Endothelial cell of umbilical vein (primary cell): Measurements from ENCODE around the gene CAMP. TPM values are rescaled to one million over a fixed set of nuclear protein-coding genes. Genes with fewer than 3 reads are reported as not detected.

ENCODE experiments used
- BruUV-seq: library from RNA; stranded (reverse); fragments of 400-500 nt; replicated peaks from 2 replicates; lab custom pipeline; 2021; lab: Mats Ljungman, UMichigan
- CTCF ChIA-PET: fragments of 300-600, 350-600 bp; sonication (Branson Sonifier 250); formaldehyde crosslinking; loops from one replicate; lab custom pipeline; 2021; ENCODE audit warnings: antibody characterized with exemption, inconsistent platforms; lab: Charles Lee
- POLR2A ChIA-PET: fragments of 300-600, 350-600 bp; sonication (Branson Sonifier 250); formaldehyde crosslinking; loops from one replicate; lab custom pipeline; 2021; ENCODE audit warnings: antibody characterized with exemption, inconsistent platforms; lab: Charles Lee
- DNase-seq: peaks from one replicate; pipeline ENCODE4 v3.0.0-alpha.2; 2011; ENCODE audit warnings: low read depth, low spot score
- FAIRE-seq: peaks from 2 replicates; lab custom pipeline; 2011; peaks lifted over from hg19 to GRCh38; lab: Jason Lieb, UNC
- H2AFZ ChIP-seq: 2 replicates; pipeline ENCODE4 v1.6.0; 2012; ENCODE audit warnings: low read depth, low read length, control low read depth, inconsistent platforms
- H3K27ac ChIP-seq: 2 replicates; pipeline ENCODE4 v1.5.1; 2011; ENCODE audit warnings: low read depth, mild to moderate bottlenecking, control low read depth, low read length, moderate library complexity; ENCODE audit not compliant: insufficient read depth
- H3K27me3 ChIP-seq, 2 experiments: 2 replicates each; pipeline versions ENCODE4 v1.6.0 to v1.6.1; 2011; ENCODE audit warnings: low read length in 2 of 2, mixed read lengths in 1 of 2; ENCODE audit not compliant: control insufficient read depth in 2 of 2, insufficient read depth in 2 of 2
- H3K36me3 ChIP-seq, 2 experiments: 2 replicates in 1 of 2; 3 replicates in 1 of 2; pipeline ENCODE4 v1.5.1; 2011; ENCODE audit warnings: low read length in 2 of 2, mild to moderate bottlenecking in 1 of 2, moderate library complexity in 1 of 2; ENCODE audit not compliant: control insufficient read depth in 2 of 2, insufficient read depth in 2 of 2; ENCODE audit errors: extremely low read depth in 1 of 2
- H3K4me1 ChIP-seq: 3 replicates; pipeline ENCODE4 v1.5.1; 2011; ENCODE audit warnings: mild to moderate bottlenecking, low read length; ENCODE audit not compliant: control insufficient read depth, insufficient read depth; ENCODE audit errors: extremely low read depth
- H3K4me2 ChIP-seq: 2 replicates; pipeline ENCODE4 v1.6.1; 2011; ENCODE audit warnings: low read length, control low read depth, mixed read lengths; ENCODE audit not compliant: insufficient read depth
- H3K4me3 ChIP-seq, 3 experiments: fragments of 200-600 bp in 1 of 3; sonication (generic), shearing (Covaris generic) in 1 of 3; replicated peaks in 1 of 3; 2 replicates each; pipeline ENCODE4 v1.5.1; 2011 to 2016; ENCODE audit warnings: control low read depth in 3 of 3, low read length in 3 of 3, mild to moderate bottlenecking in 2 of 3, inconsistent platforms in 1 of 3, low read depth in 1 of 3, moderate library complexity in 1 of 3; ENCODE audit not compliant: insufficient read depth in 1 of 3
- H3K79me2 ChIP-seq: 2 replicates; pipeline ENCODE4 v1.6.0; 2012; ENCODE audit warnings: low read length, inconsistent platforms; ENCODE audit not compliant: control insufficient read depth, insufficient read depth
- H3K9ac ChIP-seq: replicated peaks from 2 replicates; pipeline ENCODE3; 2011; ENCODE audit warnings: low read length, control low read depth; ENCODE audit not compliant: insufficient read depth; ENCODE audit errors: extremely low read depth
- H3K9me1 ChIP-seq: replicated peaks from 3 replicates; pipeline ENCODE4 v1.6.0; 2011; ENCODE audit warnings: mild to moderate bottlenecking, low read length; ENCODE audit not compliant: control insufficient read depth, insufficient read depth; ENCODE audit errors: extremely low read depth
- H3K9me3 ChIP-seq: replicated peaks from 2 replicates; pipeline ENCODE4 v1.5.1; 2012; ENCODE audit warnings: low read length, inconsistent platforms; ENCODE audit not compliant: control insufficient read depth, insufficient read depth
- H4K20me1 ChIP-seq: replicated peaks from 2 replicates; pipeline ENCODE3; 2011; ENCODE audit warnings: mild to moderate bottlenecking, low read length; ENCODE audit not compliant: control insufficient read depth, insufficient read depth; ENCODE audit errors: extremely low read depth
- CTCF ChIP-seq, 2 donors: IDR thresholded peaks; 1 replicate in 1 of 2; 2 replicates in 1 of 2; pipeline ENCODE4 v1.5.1; 2011; ENCODE audit warnings: low read length in 2 of 2, mild to moderate bottlenecking in 2 of 2, moderate library complexity in 2 of 2, control low read depth in 1 of 2, inconsistent platforms in 1 of 2, low read depth in 1 of 2; ENCODE audit not compliant: insufficient read depth in 1 of 2; ENCODE audit errors: extremely low read depth in 1 of 2
- EZH2 ChIP-seq: IDR thresholded peaks from 2 replicates; pipeline ENCODE4 v1.6.1; 2012; ENCODE audit warnings: borderline replicate concordance, low read depth, mild to moderate bottlenecking, moderate library complexity, low read length, inconsistent platforms; ENCODE audit not compliant: severe bottlenecking
- FOS ChIP-seq: IDR thresholded peaks from 2 replicates; pipeline ENCODE4 v1.6.1; 2011; ENCODE audit warnings: mild to moderate bottlenecking, low read length, moderate library complexity, borderline replicate concordance; ENCODE audit not compliant: insufficient read depth
- GATA2 ChIP-seq: IDR thresholded peaks from 2 replicates; pipeline ENCODE4 v1.7.0; 2011; ENCODE audit warnings: low read depth, mild to moderate bottlenecking, moderate library complexity, mixed read lengths, low read length; ENCODE audit not compliant: insufficient read length, insufficient read depth
- JUN ChIP-seq: IDR thresholded peaks from 2 replicates; pipeline ENCODE4 v1.6.1; 2011; ENCODE audit warnings: borderline replicate concordance, low read depth; ENCODE audit not compliant: insufficient read length, insufficient read depth
- MAX ChIP-seq: IDR thresholded peaks from 2 replicates; pipeline ENCODE4 v1.6.1; 2011; ENCODE audit not compliant: insufficient read depth, insufficient read length
- MYC ChIP-seq: IDR thresholded peaks from one replicate; pipeline ENCODE4 v1.6.1; 2011; ENCODE audit warnings: mild to moderate bottlenecking, low read depth, low read length
- POLR2A ChIP-seq: IDR thresholded peaks from 2 replicates; pipeline ENCODE4 v1.6.1; 2012; ENCODE audit warnings: low read depth, mild to moderate bottlenecking, control low read depth, low read length
- POLR2AphosphoS5 ChIP-seq: IDR thresholded peaks from 2 replicates; pipeline ENCODE4 v1.6.1; 2012; ENCODE audit warnings: low read depth, mild to moderate bottlenecking, control low read depth, low read length, moderate library complexity; ENCODE audit not compliant: insufficient read depth
- dilution Hi-C: fragments of 300-500 bp; cut with MboI; formaldehyde crosslinking; loops from one replicate; pipeline ENCODE4 v1.15.0; 2019; ENCODE audit warnings: low sequenced_read_pairs; ENCODE audit not compliant: extremely low pct_ligation_motif_present
- intact Hi-C: fragments of 100-400 bp; cut with micrococcal nuclease; formaldehyde crosslinking; loops from one replicate; pipeline ENCODE4 v1.10.0; 2022
- polyA plus RNA-seq, 4 experiments: library from polyadenylated mRNA; depleted of rRNA in 3 of 4; stranded (reverse) in 3 of 4; unstranded in 1 of 4; fragments of >200 nt; gene quantifications; 2 replicates each; pipeline versions ENCODE4 v1.2.1 to v1.2.3, GENCODE V29; 2011 to 2012; ENCODE audit warnings: missing spikeins in 1 of 4
- total RNA-seq: library from RNA; stranded (reverse); gene quantifications from 2 replicates; pipeline ENCODE4 v1.2.3, GENCODE V29; 2021

CAMP gene
- total and polyA plus RNA-seq, 2 donors (not counting 3 experiments of a cell fraction or from before 2014, with no cell fraction given), result not detected

- no peaks in the 10 kb centered on the region for H3K27me3 ChIP-seq
- no peak overlapping the region for H2AFZ ChIP-seq
- DNase-seq (no peak), FAIRE-seq (no peak)
- no peak overlapping the region for H3K4me2 ChIP-seq
- ChIA-PET CTCF (interaction anchor here (1.3 to 7.2 kb wide), 2 partner anchors 155 to 191 kb away, joined by 3 to 91 read pairs; no protein-coding TSS in a partner anchor), POLR2A (interaction anchor here (0.7 kb wide), 1 partner anchor 460 kb away, joined by 3 read pairs; no protein-coding TSS in a partner anchor)
- intact Hi-C loops, result no loop called here
- no peak for TF ChIP-seq JUN
- TF ChIP-seq MAX, result no peak
- no peak for TF ChIP-seq EZH2
- no peak for TF ChIP-seq GATA2
- no peak for TF ChIP-seq CTCF (IDR thresholded peaks at IDR 0.05; ENCODE audit: extremely low read depth in 1 of 2, insufficient read depth in 1 of 2, low read depth in 1 of 2, low read length in 2 of 2)
- TF ChIP-seq FOS, result no peak
- TF ChIP-seq POLR2A, result no peak
- no peak for TF ChIP-seq MYC
- TF ChIP-seq POLR2AphosphoS5, result no peak
- no peak overlapping the region for H3K9ac ChIP-seq
- no peak overlapping the region for H3K4me3 ChIP-seq
- no peaks in the 10 kb centered on the region for H3K9me3 ChIP-seq
- no peaks in the 10 kb centered on the region for H3K36me3 ChIP-seq
- peaks cover 22% of the 10 kb centered on the region for H3K4me1 ChIP-seq
- H3K79me2 ChIP-seq, result peaks cover 19% of the 10 kb centered on the region
- H3K27ac ChIP-seq, result no peak overlapping the region
- H3K9me1 ChIP-seq, result no peaks in the 10 kb centered on the region
- dilution Hi-C loops, result no loop called here
- no TSS peak for BruUV-seq
- H4K20me1 ChIP-seq, result no peaks in the 10 kb centered on the region
These were observed 21.8 kb downstream of the CAMP start for GRCh38 chr3:48245136-48245535.
